Stomach (tissue), 9 donors: ENCODE results near the gene KCNH8. TPM values are rescaled to one million over a fixed set of nuclear protein-coding genes. Genes with fewer than 3 reads are reported as not detected.
A peak's percentile ranks its signal among the peaks of the same experiment; 100 is the strongest.

Experiments
- DNase-seq, 2 donors: peaks; one replicate each; pipeline versions ENCODE4 v3.0.0 to v3.0.0-alpha.2; 2013 to 2019
- H3K27ac ChIP-seq, 5 donors: fragments of 200-600 bp in 4 of 5; sonication (generic) in 4 of 5; one replicate each; pipeline ENCODE4 v1.5.1; 2013 to 2019; ENCODE audit warnings: mild to moderate bottlenecking in 1 of 5, moderate library complexity in 1 of 5
- H3K27me3 ChIP-seq, 3 donors: fragments of 200-600 bp; sonication (generic); one replicate each; pipeline ENCODE4 v1.5.1; 2017 to 2019; ENCODE audit warnings: mixed run types in 1 of 3
- H3K36me3 ChIP-seq, 4 donors: fragments of 200-600 bp; sonication (generic); 1 replicate in 3 of 4; 2 replicates in 1 of 4; pipeline ENCODE4 v1.5.1; 2016 to 2019
- H3K4me1 ChIP-seq, 4 donors: fragments of 200-600 bp; sonication (generic); one replicate each; pipeline ENCODE4 v1.5.1; 2016 to 2019
- H3K4me3 ChIP-seq, 4 donors: fragments of 200-600 bp; sonication (generic) in 3 of 4; one replicate each; pipeline ENCODE4 v1.5.1; 2016 to 2019; ENCODE audit warnings: mild to moderate bottlenecking in 1 of 4
- H3K9me3 ChIP-seq, 4 donors: fragments of 200-600 bp; sonication (generic); one replicate each; pipeline ENCODE4 v1.5.1; 2016 to 2019
- CTCF ChIP-seq, 7 experiments: fragments of 450-650 bp in 4 of 7; fragments of 200-600 bp in 3 of 7; sonication (generic) in 3 of 7; IDR thresholded peaks; one replicate each; pipeline ENCODE4 v1.5.1; 2016 to 2019; ENCODE audit warnings: antibody characterized with exemption in 7 of 7, control low read depth in 2 of 7, mild to moderate bottlenecking in 1 of 7
- EP300 ChIP-seq: sonication (generic); formaldehyde crosslinking; IDR thresholded peaks from one replicate; pipeline ENCODE4 v1.6.1; 2017; ENCODE audit warnings: antibody characterized with exemption
- POLR2A ChIP-seq, 4 donors: fragments of 450-650 bp; IDR thresholded peaks; one replicate each; pipeline ENCODE4 v1.6.1; 2016; ENCODE audit warnings: antibody characterized with exemption in 4 of 4, control low read depth in 2 of 4, mild to moderate bottlenecking in 1 of 4, moderate library complexity in 1 of 4
- POLR2AphosphoS5 ChIP-seq, 3 donors: sonication (generic); formaldehyde crosslinking; IDR thresholded peaks; one replicate each; pipeline ENCODE4 v1.6.1; 2016; ENCODE audit warnings: antibody characterized with exemption in 3 of 3
- WGBS, 5 donors: extraction: QIAGEN DNeasy Blood & Tissue Kit in 3 of 5; methylation state at CpG; one replicate each; pipeline versions ENCODE4 v1.1.5 to v1.1.7; 2013 to 2018; 5-methylcytosine and 5-hydroxymethylcytosine counted together
- intact Hi-C: fragments of 100-400 bp; cut with DNase I; formaldehyde crosslinking; loops from one replicate; pipeline ENCODE4 v1.15.1; 2023; ENCODE audit warnings: low total_unique reads
- polyA plus RNA-seq, 3 donors: library from polyadenylated mRNA; stranded (reverse); fragments of 200-250 nt; gene quantifications; one replicate each; pipeline ENCODE4 v1.2.3, GENCODE V29; 2013
- total RNA-seq, 5 donors: library from RNA; depleted of rRNA; stranded (reverse); fragments of >200 nt; gene quantifications; one replicate each; pipeline versions ENCODE4 v1.1.0 to v1.2.3, GENCODE V29; 2014 to 2016
- donor health status: healthy with polysubstance abuse.
- donor health status: Bipolar disorder and iron deficiency.
- donor health status: healthy.

KCNH8 gene
- total and polyA plus RNA-seq, 8 donors: 0.29 to 5.3 (median 0.89) TPM; not detected in 1

- 69 to 74% (median 73%) methylated on average over 8 of the region's 8 CpGs for WGBS, 5 donors
- TF ChIP-seq POLR2A (IDR thresholded peaks at IDR 0.05) (no peak), POLR2AphosphoS5 (IDR thresholded peaks at IDR 0.05) (no peak), EP300 (no peak), CTCF (IDR thresholded peaks at IDR 0.05) (no peak)
- H3K27me3 ChIP-seq: no peaks in the 10 kb centered on the region
- no peak overlapping the region for H3K27ac ChIP-seq
- intact Hi-C loops: no loop called here
- H3K4me3 ChIP-seq: no peak overlapping the region
- no peaks in the 10 kb centered on the region for H3K36me3 ChIP-seq
- H3K9me3 ChIP-seq: no peaks in the 10 kb centered on the region
- no peaks in the 10 kb centered on the region for H3K4me1 ChIP-seq
- DNase-seq: peak in 1 of 2 donors; percentile 29
These were observed 215.8 kb downstream of the KCNH8 start for GRCh38 chr3:19364148-19364547.

GRCh38 chr3:19365471-19365870 lies 217.2 kb downstream of the KCNH8 start:
- TF ChIP-seq POLR2A (IDR thresholded peaks at IDR 0.05) (no peak), CTCF (IDR thresholded peaks at IDR 0.05) (no peak), EP300 (no peak), POLR2AphosphoS5 (IDR thresholded peaks at IDR 0.05) (no peak)
- Histone ChIP-seq H3K36me3 (no peaks in the 10 kb centered on the region), H3K9me3 (no peaks in the 10 kb centered on the region), H3K27me3 (no peaks in the 10 kb centered on the region), H3K27ac (no peak overlapping the region), H3K4me1 (no peaks in the 10 kb centered on the region), H3K4me3 (no peak overlapping the region)
- DNase-seq: no peak
- 73 to 87% (median 84%) methylated on average over 6 of the region's 6 CpGs for WGBS, 5 donors
- intact Hi-C loops: no loop called here

GRCh38 chr3:19384868-19385267 lies 236.6 kb downstream of the KCNH8 start:
- no peaks in the 10 kb centered on the region for H3K4me1 ChIP-seq
- H3K4me3 ChIP-seq: no peak overlapping the region
- H3K9me3 ChIP-seq: no peaks in the 10 kb centered on the region
- 82 to 90% (median 86%) methylated on average over 3 of the region's 3 CpGs for WGBS, 5 donors
- intact Hi-C loops: no loop called here
- no peak overlapping the region for H3K27ac ChIP-seq
- H3K27me3 ChIP-seq: no peaks in the 10 kb centered on the region
- TF ChIP-seq EP300: no peak
- no peak for TF ChIP-seq POLR2A (IDR thresholded peaks at IDR 0.05)
- no peak for TF ChIP-seq CTCF (IDR thresholded peaks at IDR 0.05)
- no peak for DNase-seq
- H3K36me3 ChIP-seq: no peaks in the 10 kb centered on the region

GRCh38 chr3:19392150-19392549 lies 243.8 kb downstream of the KCNH8 start:
- H3K9me3 ChIP-seq: no peaks in the 10 kb centered on the region
- no peak overlapping the region for H3K4me3 ChIP-seq
- intact Hi-C loops: no loop called here
- H3K27ac ChIP-seq: no peak overlapping the region
- no peaks in the 10 kb centered on the region for H3K4me1 ChIP-seq
- no peaks in the 10 kb centered on the region for H3K36me3 ChIP-seq
- H3K27me3 ChIP-seq: no peaks in the 10 kb centered on the region
- no peak for DNase-seq
- WGBS, 5 donors: 68 to 79% (median 73%) methylated on average over 3 of the region's 3 CpGs
- no peak for TF ChIP-seq POLR2AphosphoS5 (IDR thresholded peaks at IDR 0.05)
- TF ChIP-seq CTCF (IDR thresholded peaks at IDR 0.05): no peak
- TF ChIP-seq EP300: no peak
- no peak for TF ChIP-seq POLR2A (IDR thresholded peaks at IDR 0.05)
